HG02884 (cell line): ENCODE results near the gene THYN1.
"Not testable (repeated sequence)": the region's sequence is repeated elsewhere in the genome, so short reads cannot be mapped to it uniquely, and the experiment has no call there.

Experiments used
- ATAC-seq: cut with Tn5 transposase; IDR thresholded peaks from one replicate; pipeline ENCODE4 v1.9.1; 2021; ENCODE audit warnings: mild to moderate bottlenecking, moderate library complexity; ENCODE audit not compliant: unreplicated experiment

THYN1 gene

DNA sequence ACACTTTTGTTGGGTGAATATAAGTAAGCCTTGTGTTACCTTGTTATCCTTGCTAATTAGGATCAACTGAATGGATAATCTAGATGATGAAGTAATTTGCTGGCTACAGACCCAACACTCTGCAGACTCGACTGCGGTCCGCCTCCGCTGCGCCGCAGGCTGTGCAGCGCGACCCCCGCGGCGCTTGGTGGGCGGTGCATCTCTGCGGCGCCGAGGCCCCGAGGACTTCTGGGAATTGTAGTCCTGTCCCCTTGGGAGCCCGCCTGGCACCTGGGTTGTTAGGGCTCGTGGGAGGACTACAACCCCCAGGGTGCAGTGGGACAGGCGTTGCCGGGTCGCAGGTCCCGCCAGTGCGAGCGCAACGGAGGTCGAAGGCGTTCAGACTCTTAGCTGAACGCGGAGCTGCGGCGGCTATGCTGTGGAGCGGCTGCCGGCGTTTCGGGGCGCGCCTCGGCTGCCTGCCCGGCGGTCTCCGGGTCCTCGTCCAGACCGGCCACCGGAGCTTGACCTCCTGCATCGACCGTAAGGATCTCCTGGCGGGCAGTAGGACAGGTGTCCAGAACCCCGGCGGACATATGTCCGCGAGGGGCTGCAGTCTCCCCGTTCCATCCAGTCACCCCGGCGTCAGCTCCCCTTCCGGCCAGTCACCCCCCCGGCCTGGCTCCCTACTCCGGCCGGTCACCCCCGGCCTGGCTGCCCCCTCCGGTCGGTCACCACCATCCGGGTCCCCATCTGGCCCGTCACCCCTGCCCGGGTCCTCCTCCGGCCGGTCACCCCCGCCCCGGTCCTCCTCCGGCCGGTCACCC, at the start of gene THYN1, which contains the start of gene ACAD8:
TSS of gene THYN1 (minus strand) at position 165 of the 806 bp plus-strand sequence. CDS start 470 bp downstream, outside the sequence.
TSS of gene ACAD8 (plus strand) at position 381 of the 806 bp plus-strand sequence. CDS start at position 414, 33 bp downstream.
- peak; percentile 99 for ATAC-seq

DNA sequence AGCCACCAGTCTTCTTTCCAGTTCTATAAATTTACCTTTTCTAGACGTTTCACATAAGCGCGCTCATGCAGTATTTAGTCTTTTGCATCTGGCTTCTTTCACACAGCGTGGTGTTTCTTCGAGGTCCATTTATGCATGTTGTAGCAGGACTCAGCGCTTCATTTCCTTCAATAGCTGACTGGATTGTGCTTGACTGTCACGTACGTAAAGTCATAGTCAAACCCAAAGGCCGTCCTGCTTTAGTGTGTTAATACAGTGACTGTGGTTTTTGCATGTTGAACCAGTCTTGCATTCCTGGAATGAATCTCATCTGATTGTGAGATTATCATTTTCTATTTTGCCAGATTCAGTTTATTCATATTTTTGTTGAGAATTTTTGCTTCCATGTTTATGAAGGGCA, 41.5 kb upstream of the THYN1 start:
- ATAC-seq = no peak

DNA sequence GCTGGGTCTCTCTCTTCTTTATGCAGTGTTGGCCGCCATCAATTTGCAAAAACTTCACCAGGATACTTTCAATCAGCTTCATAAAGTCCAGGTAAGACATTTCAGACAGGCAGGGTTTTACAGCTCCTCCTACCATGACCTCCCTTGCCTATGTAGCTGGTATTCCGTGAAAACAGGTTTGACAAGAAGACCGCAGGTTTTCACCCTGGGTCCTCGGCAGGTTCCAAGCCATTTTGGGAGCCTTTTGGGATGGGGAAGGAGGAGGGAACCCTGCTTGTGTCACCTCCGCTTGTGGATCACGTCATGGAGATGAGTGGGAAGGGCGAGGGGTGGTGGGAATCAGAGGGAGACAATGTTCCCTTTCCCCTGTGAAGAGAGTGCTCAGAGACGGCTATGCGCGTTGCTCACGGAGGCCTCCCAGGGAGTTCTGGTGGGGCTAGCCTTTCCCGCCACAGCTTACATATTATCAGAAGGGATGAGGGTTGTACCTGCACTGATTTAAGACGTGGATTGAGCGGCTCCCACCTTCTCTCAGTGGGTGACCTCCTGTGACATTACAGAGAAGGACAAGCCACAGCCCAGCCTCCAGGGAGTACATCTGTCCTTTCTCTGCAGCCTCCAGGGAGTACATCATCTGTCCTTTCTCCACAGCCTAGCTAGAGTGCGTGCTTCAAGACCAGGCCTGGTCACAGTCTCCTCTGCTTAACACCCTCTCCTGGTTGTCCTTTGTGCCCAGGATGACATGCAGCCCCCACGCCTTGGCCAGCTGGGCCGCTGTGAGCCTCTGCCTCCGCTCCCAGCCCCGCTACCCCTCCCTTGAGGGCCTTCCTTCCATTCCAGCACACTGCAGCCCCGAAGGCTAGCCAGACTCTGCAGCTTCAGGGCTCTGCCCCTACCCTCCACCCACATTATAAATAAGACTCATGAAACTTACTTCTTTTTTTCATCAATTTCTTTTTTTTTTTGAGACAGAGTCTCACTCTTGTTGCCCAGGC, 40.3 kb upstream of the THYN1 start:
- ATAC-seq = no peak

DNA sequence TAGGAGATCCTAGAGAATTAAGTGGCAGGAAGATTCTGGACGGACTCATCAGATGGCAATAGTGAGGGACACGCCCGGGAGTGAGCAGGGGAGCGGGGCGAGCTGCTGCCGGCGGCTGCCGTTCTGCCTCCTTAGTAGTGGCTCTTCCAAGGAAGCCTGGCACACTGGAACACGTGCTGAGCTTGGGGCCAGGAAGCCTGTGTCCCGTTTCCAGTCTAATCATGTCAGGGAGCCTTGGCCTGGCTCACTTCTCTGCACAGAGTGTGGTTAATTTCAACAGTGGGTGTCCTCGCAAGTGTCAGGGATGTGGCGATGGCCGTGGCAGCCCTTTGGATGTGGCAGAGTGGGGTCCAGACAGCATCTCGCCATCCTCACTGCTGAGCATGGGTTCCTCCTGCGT, 39.5 kb upstream of the THYN1 start:
- no peak for ATAC-seq

DNA sequence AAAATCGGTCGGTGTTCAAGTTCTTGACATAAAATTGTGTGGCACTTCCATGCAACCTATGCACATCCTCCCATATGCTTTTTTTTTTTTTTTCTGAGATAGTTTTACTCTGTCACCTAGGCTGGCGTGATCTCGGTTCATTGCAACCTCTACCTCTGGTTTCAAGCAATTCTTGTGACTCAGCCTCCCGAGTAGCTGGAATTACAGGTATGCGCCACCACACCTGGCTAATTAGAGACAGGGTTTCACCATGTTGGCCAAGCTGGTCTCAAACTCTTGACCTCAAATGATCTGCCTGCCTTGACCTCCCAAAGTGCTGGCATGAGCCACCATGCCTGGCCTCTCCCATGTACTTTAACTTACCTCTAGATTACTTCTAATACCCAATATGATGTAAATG, 38.0 kb upstream of the THYN1 start:
- no peak for ATAC-seq

DNA sequence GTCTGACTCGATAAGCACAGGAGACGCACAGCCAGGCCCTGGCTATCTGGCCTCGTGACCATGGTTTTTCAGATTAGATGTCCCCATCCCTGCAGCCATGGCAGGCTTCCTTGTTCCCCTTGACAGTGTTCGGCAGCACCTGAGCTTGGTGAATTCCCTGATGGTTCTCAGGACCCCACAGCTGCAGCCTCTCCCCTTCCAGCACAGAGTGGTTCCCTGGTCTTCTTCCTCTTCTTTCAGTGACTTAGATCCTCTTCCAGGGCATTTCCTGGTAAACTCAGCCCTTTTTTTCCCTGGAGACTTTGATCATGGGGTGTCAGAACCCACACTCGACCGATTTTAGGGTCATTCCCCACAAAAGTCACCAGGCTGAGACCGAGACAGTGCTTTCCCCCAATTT, 37.5 kb upstream of the THYN1 start:
- ATAC-seq = no peak

DNA sequence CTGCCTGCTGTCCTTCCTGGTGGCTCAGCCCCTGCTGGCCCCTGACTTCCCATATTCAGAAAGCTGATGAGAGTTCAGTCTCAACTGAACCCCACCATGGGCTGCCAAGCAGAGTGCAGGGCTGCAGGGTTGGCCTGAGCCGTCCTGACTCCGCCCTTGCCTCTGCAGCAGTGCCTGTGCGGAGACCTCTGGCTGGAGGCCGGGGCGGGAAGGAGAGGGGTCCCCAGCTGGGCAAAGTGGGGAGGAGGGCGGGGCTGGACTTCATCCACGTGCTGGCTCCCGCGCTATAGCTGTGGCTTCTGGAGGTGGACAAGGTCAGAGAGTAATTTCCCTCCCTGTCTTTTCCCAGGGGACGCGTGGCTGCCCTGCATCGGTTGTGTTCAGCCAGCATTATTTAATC, 36.6 kb upstream of the THYN1 start:
- ATAC-seq = no peak

DNA sequence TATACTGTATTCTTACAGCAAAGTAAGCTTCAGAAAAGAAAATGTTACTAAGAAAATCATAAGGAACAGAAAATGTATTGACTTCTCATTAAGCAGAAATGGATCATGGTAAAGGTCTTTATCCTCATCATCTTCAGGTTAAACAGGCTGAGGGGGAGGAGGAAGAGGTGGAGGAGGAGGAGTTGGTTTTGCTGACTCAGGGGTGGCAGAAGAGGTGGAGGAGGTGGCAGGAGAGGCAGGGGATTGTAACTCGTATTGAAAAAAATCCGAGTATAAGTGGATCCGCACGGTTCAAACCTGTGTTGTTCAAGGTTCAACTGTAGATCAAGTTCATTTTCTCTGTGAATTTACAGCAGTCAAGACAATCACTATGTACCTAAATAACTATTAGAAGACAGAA, 36.0 kb upstream of the THYN1 start:
- no peak for ATAC-seq

DNA sequence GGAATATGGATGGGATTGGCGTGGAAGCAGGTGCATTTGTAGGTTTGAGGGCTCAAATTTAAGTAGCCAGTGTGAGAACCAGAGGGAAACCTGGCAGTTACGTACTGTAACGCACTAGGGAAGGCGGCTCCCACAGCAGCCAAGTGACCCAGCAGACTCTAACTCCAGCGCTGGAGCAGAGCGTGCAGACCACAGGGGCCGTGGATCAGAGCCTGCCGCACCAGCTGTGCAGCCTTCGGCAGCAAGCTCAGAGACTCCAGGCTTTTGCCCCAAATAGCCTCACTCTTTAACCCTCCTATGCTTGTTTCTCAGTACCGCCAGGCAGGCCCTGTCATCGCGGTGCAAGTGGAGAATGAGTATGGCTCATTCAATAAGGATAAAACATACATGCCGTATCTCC, 35.3 kb upstream of the THYN1 start:
- ATAC-seq = no peak

DNA sequence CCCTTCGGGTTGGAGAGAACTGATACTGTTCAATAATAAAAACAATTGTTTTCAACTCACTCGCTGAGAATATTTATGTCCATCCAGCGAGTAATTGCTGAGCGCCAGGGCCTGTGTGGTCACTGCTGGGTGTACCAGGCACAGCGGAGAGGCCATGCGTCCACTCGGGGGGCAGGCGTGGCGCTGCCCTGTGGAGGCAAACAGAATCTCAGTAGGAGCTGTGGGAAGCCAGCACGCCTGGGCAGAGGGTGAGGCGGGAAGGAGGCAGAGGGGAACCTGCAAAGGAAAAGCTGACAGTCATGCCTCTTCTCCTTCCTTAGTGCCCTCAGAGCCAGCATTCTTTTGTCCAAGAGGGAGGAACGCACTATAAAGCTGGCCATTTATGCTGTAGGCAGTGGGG, 34.4 kb upstream of the THYN1 start:
- no peak for ATAC-seq

DNA sequence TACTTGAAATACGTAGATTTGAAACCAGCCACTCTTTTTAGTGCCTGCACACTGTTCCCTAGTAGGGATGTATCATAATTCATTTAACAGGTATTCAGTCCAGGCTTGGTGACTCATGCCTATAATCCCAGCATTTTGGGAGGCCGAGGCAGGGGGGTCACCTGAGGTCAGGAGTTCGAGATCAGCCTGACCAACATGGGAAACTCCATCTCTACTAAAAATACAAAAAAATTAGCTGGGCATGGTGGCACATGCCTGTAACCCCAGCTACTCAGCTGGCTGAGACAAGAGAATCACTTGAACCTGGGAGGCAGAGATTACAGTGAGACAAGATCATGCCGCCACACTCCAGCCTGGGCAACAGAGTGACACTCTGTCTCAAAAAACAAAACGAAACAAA, 31.2 kb upstream of the THYN1 start:
- not testable (repeated sequence) for ATAC-seq

DNA sequence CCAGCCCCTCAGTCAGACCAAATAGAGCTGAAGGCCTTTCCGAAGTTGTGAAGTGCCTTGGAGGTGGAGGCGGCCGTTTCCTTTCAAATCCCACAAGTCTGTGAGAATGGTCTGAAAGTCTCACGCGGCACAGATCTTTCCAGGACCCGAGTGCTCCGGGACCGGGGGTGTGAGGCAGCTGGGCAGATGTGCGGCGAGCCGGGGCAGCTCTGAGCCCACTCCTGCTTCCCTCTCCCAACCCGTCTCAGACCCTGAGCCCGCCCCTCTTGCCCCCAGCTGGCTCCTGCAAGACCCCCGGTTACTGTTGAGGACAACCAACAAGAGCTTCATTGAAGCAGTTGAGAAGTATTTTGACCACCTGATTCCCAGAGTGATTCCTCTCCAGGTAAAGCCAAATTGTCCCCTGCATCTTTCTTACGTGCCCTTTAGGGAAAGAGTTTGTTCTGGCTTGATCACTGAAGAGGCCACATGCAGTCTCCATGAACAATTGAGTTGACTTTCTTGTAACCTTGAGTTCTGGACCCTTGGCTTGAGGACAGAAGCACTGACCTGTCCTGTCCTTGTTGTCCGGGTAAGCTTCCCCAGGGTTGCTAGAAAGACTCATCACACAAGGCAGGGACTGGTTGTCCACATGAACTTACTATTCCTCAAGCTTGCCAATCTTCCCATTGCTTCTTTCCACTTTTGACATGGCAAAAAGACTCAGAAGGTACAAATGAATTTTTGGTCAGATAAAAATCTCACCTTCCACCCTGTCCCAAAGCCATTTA, 30.5 kb upstream of the THYN1 start:
- no peak for ATAC-seq

DNA sequence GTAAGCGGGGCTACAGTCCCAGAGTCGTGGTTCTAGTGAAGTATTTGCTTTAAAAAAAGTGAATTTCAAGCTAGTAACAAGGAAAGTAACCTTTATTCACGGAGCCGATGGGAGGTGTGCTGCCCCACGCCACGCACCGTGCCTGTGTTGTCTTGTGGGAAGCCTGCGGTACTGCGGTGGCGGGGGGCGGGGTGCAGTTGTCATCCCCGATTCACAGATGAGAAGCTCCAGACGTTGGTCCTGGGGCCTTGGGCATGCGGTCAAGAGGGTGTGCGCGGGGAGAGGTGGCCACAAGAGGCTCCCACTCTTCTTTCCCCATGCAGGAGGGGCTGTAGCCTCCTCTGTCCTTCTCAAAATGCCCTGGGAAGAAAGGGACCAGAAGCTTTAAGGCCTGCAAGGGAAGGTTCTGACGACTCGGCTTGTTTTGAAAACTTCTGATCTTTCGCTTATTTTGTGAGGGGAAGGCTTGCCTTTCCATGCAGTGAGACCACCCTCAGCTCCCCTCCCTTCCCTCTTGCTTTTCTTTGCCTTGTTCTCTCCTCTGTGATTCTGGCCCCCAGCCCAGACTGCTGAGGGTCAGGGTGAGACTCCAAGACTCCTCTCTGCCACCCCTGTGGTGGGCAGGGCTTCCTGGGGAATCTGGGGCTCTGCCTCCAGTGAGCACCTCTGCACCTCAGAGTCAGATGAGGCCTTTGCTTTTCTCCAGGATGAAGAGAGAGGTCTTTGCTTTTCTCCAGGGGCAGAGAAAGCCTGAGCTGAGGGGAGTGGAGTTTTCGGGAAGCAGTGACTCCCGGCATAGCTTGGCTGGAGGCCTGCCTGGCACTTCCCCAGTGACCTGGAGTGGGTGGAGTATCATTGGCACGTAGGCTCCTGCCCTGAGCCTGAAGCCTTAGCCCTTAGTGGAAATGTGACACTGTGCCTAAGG, 29.2 kb upstream of the THYN1 start:
- no peak for ATAC-seq

DNA sequence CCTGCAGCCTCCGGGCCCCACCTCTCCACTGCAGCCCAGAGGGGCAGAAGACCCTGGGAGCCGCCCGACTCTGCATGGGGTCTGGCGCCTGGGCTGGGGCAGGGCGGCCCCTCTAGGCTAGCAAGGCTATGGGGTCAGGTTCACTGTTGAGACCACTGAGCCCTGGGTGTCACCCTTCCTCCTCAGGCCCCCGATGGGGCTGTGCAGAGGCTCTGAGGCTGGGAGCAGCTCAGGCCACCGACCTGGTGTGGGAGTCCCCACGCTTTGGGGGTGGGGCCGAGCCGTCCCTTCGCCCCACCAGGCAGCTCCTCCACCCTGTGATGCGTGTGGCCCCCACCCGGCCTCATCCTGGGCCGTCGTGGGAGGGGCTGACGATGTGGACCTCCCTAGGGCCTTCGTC, 28.5 kb upstream of the THYN1 start:
- not testable (repeated sequence) for ATAC-seq

DNA sequence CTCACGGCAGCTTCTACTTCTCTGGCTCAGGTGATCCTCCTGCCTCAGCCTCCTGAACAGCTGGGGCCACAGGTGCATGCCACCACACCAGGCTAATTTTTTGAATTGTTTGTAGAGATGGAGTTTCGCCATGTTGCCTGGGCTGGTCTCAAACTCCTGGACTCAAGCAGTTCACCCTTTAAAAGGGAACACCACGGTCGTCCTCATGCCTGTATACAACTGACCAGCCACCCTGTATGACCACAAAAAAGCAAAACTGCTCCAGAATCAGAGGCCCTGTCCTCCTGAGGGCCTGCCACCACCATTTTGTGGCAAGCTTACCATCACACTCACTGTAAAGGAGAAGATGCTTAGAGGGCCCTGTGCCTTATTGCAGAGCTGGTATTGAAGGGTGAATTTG, 25.2 kb upstream of the THYN1 start:
- no peak for ATAC-seq

DNA sequence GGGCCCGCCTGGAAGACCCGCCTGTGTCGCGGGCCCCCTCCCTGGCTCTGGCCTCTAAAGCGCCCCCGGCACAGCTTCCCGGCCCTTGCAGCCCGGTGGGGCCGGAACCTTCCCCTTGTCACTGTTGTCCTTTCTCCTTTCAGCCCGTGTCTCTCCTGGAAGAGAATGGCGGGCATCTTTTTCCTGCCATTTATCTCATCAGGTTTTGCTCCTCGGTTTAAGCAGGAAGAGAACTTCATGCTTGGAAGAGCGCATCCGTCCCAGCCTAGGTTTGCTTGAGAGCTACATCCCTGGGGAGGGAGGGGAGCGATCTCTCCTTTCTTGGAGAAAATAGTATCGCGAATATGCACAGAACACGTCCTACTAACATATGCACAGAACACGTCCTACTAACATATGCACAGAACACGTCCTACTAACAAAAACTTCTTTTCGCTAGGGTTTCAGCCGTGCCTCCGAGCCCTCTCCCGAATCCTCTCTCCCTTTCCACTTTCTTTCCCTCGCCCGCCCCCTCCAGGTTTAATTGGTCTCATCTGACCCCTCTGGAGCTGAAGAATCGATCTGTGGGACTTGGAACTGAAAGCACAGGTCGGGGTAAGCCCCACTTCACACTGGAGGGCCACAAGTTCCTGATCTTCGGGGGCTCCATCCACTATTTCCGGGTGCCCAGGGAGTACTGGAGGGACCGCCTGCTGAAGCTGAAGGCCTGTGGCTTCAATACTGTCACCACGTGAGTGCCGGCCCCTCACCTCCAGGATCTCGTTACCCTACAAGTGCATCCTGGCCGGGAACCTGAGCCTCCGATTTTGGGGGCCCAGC, 24.2 kb upstream of the THYN1 start:
- no peak for ATAC-seq

DNA sequence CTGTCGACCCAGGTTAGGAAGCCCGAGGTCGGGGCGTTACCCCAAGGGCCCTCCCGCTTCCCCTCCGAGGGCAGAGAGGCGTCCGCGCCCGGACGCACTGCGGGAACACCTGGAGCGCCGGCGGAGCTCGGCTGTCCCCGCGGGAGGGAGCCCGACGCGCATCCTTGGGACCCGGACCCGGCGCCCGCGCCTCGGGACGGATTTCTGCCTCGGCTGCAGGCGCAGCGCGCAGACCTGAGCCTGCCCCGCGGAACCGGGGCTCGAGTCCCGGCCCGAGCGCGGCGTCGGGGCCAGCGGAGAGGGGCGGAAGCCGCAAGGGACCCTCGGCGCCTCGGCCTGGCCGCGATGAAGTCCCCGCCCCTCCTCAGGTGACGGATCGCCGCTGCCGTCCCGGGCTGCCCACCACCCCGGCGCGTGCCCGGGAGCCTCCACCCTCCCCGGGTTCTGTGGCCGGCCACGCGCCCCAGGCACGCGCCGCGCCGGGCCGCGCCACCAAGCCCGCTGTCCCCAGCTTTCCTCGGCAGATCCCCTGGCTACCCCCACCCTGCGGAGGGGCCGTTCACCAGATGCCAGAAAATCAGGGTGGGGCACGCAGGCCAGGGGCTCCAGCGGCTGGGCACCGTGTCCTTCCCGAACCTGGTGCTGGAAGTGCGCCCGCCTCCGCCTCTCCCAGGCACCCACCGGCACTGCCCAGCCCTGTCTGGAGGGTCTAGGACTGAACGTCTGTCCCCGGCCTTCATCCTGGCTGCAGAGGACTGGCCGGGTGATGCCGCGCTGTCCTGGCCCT, 23.4 kb upstream of the THYN1 start:
- ATAC-seq = no peak
